ENCODE results near the gene TUSC2. TPM values are rescaled to one million over a fixed set of nuclear protein-coding genes. Genes with fewer than 3 reads are reported as not detected.
A peak's percentile ranks its signal among the peaks of the same experiment; 100 is the strongest.
"Not testable (repeated sequence)": the region's sequence is repeated elsewhere in the genome, so short reads cannot be mapped to it uniquely, and the experiment has no call there.

Gene TUSC2
- polyA plus RNA-seq, 12 donors = 12.5 to 45.3 (median 15.9) TPM; not detected in 1

GRCh38 chr3:50320853-50321335, 7.1 kb downstream of the TUSC2 start:
- peak; percentile 77 for DNase-seq

- no peak for DNase-seq
Measured at GRCh38 chr3:50319894-50320625, 8.0 kb downstream of the TUSC2 start.

DNA sequence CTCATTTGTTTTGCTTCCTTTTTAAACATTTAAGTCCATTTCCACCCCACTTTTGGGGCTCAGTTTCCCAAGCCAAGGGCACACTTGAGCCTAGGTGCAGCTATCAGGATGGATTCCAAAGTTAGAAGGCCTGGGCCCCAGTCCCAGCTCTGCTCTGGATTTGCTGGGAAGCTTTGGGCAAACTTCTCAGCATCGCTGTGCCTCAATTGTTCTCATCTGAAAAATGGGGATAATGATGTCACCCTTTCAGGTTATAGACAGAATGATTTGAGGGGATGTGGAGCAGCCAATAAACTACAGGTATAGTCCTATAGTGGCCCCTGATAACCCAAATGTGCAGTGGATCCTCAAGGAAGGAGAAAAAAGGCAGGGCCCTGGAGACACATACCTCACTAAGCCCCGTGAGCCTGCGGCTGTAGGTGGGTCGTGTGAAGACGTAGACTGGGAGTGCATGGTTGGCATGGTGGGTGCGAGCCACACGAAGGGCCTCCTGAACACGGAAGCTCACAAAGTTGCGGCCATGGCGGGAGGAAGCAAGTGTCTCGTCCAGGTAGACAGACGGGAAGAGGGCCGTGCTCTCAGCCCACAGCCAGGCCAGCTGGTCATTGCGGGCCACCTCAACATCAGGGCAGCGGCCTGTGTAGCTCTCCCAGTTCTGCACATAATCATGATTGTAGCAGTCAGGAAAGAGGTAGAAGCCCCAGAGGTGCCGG, 8.7 kb downstream of the TUSC2 start:
- no peak for DNase-seq

GRCh38 chr3:50318615-50319014, 9.4 kb downstream of the TUSC2 start:
- DNase-seq = no peak

GRCh38 chr3:50318163-50318562, 9.9 kb downstream of the TUSC2 start:
- DNase-seq = no peak

DNA sequence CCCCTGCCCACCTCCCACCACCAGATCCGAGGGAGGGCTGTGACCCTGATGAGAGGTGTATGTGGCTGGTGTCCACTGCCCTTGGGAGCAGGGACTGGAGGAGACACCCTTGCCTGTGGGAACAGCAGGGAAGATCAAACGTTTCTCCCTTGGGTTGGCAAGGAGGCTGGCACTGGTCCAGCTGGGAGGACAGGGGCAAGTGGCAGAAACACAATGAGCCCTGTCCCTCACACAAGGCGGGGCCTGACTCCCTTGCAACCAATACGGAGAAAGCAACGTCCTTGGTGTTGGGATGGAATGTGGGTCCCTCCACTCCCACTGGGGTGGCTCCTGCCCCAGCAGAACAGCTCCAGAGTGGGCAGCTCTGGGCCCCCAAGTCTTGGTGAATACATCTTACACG, 10.7 kb downstream of the TUSC2 start:
- DNase-seq = no peak

GRCh38 chr3:50316657-50317242, 11.3 kb downstream of the TUSC2 start:
- DNase-seq = no peak

DNA sequence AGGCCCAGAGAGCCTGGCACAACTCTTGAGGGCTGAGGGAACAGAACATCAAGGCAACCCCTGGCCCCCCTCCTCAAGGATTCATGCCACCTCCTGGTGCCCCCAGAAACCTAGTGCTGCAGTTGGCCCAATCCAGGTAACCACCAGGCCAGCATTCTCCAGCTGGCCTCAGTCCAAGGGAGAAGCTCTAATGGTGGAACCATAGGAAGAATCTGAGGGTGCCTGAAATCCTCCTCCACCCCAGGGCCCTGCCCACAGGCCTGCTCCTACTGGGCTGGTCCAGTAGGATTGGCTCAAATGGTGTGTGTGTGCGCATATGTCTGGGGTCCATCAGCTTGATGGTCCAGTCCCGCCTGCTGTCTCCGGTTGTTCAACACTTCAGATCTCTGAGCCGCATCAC, 13.2 kb downstream of the TUSC2 start:
- no peak for DNase-seq

DNA sequence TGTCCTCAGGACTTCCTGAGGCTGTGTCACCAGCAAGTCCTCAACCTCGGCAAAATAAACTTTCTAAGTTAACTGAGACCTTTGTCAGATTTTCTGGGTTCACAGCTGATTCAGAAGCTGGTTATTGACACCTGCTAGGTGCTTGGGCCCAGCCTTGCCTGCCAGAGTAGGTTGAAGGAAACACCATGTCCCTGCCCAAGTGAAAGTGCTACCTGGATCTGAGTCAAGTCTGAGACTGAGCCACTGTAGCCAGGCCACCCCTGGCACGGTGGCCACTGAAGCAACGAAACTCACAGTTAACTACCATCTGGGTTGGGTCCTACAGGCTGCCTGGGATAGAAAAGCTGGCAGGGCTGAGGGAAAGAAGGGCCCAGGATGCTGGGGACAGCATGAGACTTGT, 13.7 kb downstream of the TUSC2 start:
- DNase-seq = no peak

GRCh38 chr3:50312041-50312440, 16.0 kb downstream of the TUSC2 start:
- DNase-seq = not testable (repeated sequence)

GRCh38 chr3:50304601-50305000, 23.4 kb downstream of the TUSC2 start:
- no peak for DNase-seq

DNA sequence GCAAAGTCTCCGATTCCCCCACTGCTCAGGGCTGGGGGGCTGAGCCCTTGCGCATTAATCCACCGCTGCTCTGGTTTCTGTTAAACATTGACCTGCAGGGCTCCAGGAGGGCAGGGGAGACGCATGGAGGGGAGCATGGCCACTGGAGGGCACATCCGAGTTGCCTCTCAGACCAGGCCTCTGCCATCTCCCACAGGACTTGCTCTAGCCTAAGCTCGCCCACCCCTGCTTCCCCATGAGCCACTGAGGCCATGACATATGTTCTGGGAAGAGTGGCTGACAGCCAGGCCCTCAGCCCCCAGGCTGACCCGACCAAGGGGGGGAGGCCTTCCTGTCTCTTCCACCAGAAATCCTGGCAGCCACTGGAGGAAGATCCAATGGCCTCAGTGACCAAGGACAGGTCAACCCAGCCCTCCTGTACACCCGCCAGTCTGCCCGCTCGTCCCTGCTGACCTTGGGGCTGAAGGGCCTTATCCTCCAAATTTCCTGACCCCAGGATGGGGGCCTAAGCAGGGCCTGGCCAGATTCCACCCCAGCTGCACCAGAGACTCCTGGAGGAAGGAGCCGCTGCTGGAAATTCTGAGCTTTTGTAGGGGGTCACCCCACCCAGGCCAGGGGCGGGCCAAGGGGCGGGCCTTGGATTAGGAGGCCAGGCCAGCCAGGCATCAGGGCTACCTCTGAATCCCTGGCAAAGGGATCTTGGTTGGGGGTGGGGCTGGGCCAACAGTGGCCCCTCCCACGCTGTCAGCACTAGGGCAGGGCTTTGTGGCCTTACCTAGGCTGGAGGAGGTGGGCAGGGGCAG, 24.8 kb downstream of the TUSC2 start, which contains the start of gene HYAL1:
HYAL1 (minus strand) TSS at position 562 of the 803 bp plus-strand sequence. CDS start 618 bp downstream, outside the sequence.
- DNase-seq = no peak

DNA sequence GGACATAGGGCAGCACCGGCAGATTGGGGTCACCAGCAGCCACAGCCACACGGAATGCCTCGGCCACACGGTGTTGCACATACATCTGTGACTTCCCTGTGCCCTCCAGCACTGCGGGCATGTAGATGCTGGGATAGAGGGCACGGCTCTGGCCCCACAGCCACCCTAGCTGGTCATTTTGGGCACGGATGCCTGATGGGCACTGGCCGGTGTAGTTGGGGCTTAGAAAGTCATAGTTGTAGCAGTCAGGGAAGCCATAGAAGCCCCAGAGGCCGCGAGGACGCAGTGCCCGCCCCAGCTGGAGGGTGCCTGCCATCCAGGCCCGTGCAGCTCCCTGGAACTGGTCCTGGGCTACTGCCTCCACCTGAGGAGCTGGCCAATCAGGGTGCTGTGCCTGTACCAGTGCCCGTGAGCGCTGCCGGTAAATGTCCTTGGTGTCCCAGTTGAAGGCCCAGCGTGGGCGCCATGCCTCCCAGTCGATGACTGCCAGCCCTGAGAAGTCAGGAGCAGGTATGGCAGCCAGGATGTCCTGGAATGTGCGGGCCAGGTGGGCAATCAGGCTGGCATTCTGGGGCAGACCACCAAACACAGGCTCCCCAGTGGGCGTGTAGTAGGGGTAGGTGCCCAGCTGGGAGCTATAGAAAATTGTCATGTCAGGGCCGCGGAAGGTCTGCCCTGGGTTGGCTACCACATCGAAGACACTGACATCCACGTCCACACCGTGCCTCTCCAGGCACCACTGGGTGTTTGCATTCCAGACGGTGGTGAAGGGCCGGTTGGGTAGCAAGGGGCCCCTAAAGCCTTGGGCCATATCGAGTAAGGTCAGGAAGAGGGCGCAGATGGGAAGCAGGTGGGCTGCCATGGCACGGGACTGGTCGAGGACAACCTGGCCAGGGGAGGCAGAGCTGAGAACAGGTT, 25.7 kb downstream of the TUSC2 start:
- DNase-seq = no peak

GRCh38 chr3:50300681-50301254, 27.3 kb downstream of the TUSC2 start:
- DNase-seq = no peak

DNA sequence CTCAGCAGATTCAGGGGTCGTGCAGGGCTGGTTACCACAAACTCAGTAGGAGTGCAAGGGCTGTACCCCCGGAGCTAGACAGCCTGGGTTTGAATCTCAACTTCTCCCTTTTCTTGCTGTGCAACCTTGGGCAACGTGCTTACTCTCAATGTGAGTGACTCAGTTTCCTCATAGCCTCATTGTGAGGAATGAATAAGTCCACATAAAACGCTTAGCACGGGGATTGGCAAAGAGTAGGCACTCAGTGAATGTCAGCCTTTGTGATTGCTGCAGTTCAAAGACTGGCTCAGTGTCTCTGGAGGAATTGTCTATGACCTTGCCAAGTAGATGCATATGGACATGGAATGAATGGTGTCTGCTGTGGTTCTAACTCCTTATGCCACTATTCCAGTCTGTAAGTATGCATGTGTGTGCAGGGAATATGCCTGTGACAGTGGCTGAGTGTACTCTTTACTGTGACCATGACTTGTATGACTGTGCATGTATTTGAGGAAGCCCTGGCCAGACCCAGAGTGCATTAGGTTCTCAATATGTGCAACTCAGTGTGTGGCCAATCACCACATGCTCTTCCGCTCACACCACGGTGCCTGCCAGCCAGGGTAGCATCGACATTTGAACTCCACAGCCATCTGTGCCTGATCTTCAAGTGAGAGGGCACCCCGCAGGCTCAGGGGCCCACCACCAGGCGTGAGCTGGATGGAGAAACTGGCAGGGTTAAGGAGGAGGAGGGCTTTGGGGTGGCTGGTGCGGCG, 27.9 kb downstream of the TUSC2 start:
- DNase-seq = no peak

GRCh38 chr3:50299638-50299928, 28.4 kb downstream of the TUSC2 start:
- DNase-seq = no peak

DNA sequence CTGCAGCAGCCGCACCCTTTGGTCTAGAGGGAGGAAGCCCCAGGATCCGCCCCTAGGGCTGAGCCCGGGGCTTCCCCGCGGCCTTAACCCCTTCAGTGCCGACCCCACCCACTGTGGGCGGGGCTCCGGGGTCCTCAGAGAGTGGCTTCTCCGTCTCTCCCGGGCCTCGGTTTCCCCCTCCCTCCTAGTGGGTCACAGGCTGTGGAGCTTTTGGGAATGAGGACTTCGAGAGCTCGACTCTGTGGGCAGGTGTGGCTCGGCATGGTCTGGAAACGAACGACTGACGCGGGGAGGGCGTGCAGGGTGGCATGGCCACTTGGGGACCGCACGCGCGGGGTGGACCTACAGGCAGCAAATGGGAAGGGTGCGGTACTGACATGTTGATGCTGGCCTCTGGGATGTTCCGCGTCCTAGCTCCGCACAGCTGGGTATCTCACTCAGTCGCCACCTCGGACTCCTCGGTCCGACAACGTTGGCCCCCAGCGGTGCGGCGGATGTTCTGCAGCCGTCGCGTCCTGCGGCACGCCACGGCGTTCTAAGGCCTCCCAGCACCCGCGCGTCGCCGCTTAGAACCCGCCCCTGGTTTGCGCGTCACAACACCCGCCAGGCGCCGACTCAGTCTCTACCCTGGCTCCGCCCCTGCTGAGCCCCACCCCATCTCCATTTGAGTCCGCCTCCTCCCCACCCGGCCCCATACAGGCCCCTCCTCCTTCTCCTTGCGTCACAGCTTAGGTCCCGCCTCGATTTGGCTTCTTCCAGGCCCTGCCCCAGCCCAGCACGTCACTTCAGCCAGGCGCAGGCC, 29.0 kb downstream of the TUSC2 start, which contains the start of the genes HYAL3 and NAA80:
HYAL3 (minus strand) TSS at position 570 of the 802 bp plus-strand sequence. CDS start 3,803 bp downstream, outside the sequence.
NAA80 (minus strand) TSS at position 570 of the 802 bp plus-strand sequence. CDS start 1,942 bp downstream, outside the sequence.
- peak; percentile 100 for DNase-seq

- DNase-seq = no peak
Measured at GRCh38 chr3:50297896-50298725, 29.9 kb downstream of the TUSC2 start.
